Superior temporal gyrus (tissue), 1 donor: ENCODE measurements around the gene ACSS1.
"Not testable (repeated sequence)": the region's sequence is repeated elsewhere in the genome, so short reads cannot be mapped to it uniquely, and the experiment has no call there.

Source experiments
- DNase-seq: peaks from one replicate; pipeline ENCODE4 v3.0.0-alpha.2; 2016; ENCODE audit errors: extremely low spot score

Gene ACSS1

GRCh38 chr20:25011261-25011660, 46.7 kb downstream of the ACSS1 start:
- no peak for DNase-seq

- DNase-seq, result no peak
Measured at GRCh38 chr20:25009218-25010145, 48.5 kb downstream of the ACSS1 start.

GRCh38 chr20:25008388-25009217, 49.3 kb downstream of the ACSS1 start:
- DNase-seq, result no peak

GRCh38 chr20:25007491-25008305, 50.2 kb downstream of the ACSS1 start:
- DNase-seq, result no peak

- no peak for DNase-seq
Measured at GRCh38 chr20:25006431-25007167, 51.3 kb downstream of the ACSS1 start.

GRCh38 chr20:25005661-25006060, 52.3 kb downstream of the ACSS1 start:
- DNase-seq, result no peak

GRCh38 chr20:25005220-25005619, 52.7 kb downstream of the ACSS1 start:
- DNase-seq, result no peak

GRCh38 chr20:25003002-25003401, 54.9 kb downstream of the ACSS1 start:
- no peak for DNase-seq

- DNase-seq, result not testable (repeated sequence)
Measured at GRCh38 chr20:25001323-25001722, 56.6 kb downstream of the ACSS1 start.

GRCh38 chr20:25000268-25000801, 57.6 kb downstream of the ACSS1 start:
- DNase-seq, result no peak

GRCh38 chr20:24999568-24999967, 58.4 kb downstream of the ACSS1 start:
- DNase-seq, result no peak

GRCh38 chr20:24998631-24999445, 59.1 kb downstream of the ACSS1 start:
- DNase-seq, result no peak

- no peak for DNase-seq
Measured at GRCh38 chr20:24998121-24998520, 59.8 kb downstream of the ACSS1 start.

GRCh38 chr20:24996449-24997377, 61.2 kb downstream of the ACSS1 start:
- DNase-seq, result no peak

- DNase-seq, result no peak
Measured at GRCh38 chr20:24995741-24996448, 62.0 kb downstream of the ACSS1 start.

- DNase-seq, result peak; percentile 98
Measured at GRCh38 chr20:24994470-24995368, 63.2 kb downstream of the ACSS1 start.

GRCh38 chr20:24994186-24994465, 63.8 kb downstream of the ACSS1 start:
- DNase-seq, result no peak
